HG03378 (cell line): Measurements from ENCODE around the gene RFX3.
"Not testable (repeated sequence)": the region's sequence is repeated elsewhere in the genome, so short reads cannot be mapped to it uniquely, and the experiment has no call there.

Experiments used
- ATAC-seq: cut with Tn5 transposase; IDR thresholded peaks from one replicate; pipeline ENCODE4 v1.9.1; 2021; ENCODE audit warnings: mild to moderate bottlenecking, moderate library complexity; ENCODE audit not compliant: unreplicated experiment

RFX3 gene

DNA sequence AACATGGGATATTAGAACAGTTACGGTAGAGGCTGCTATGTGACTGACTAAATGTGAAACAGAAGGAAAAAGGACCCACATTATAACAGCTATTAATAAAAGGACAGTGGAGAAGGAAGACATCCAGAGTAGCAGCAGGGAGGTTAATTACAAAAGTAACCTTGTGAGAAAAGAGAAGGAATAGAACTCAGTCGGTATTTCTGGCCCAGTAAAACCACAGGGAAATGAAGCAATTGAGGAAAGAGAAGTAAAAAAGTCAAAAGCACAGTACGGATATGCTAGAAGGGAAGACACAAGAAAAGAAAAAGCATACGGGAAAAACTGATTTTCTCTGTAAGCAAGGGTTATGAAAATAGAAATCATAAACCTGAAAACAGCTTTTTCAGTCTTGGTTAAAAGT, 164.7 kb downstream of the RFX3 start:
- no peak for ATAC-seq

DNA sequence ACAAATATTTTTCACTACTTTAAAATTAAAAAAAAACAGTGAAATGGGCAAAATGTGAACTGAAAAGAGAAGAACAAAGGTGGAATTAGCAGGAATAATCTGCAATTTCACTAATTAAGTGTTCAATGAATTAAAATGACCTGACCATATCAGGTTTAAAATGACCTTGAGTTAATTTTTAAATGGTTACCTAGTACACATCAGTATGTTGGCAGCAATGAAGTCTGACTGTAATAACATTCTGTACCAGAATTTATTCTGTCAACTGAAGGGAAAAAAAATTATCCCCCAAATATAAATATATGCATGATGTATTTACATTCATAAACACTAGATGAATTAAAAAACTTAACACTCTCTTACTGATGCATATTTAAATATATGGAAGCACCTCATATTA, 165.6 kb downstream of the RFX3 start:
- ATAC-seq = no peak

DNA sequence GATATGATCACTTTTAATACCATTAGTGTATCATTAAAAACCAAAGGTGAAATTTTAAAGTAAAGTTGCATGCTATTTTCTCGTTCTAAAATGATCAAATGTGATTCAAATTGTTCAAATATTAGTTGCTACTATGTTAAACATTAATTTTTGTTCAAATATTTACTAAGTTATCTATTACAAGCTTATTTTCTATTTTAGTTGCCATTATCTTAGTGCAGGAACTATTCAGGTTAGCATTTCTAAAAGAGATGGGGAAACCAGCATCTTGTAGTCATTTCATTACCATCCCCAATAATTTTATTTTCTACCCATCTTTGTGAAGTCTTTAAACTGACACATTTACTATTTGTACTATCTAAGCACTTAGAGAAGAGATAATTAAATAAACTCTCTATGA, 166.0 kb downstream of the RFX3 start:
- no peak for ATAC-seq

GRCh38 chr9:3359048-3359692, 166.6 kb downstream of the RFX3 start:
- ATAC-seq = no peak

- no peak for ATAC-seq
Measured at GRCh38 chr9:3348169-3348568, 177.6 kb downstream of the RFX3 start.

DNA sequence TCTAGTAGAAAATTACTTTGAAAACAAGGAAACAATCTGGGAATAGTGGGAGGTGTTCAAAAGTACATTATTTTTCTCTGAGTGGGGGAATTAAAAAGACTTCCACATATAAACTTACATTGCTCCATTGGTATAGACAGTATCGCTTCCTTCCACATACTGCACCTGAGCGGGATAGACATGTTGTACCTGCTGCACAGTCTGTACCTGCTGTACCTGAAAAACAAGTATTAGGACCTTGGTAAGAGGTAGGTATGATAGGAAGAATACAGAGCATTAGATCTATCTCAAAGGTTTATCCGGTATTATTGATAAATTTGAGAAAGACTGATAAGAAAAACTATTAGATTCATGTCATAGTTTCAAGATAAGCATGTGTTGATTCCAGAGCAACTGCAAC, 179.3 kb downstream of the RFX3 start:
- ATAC-seq = no peak

DNA sequence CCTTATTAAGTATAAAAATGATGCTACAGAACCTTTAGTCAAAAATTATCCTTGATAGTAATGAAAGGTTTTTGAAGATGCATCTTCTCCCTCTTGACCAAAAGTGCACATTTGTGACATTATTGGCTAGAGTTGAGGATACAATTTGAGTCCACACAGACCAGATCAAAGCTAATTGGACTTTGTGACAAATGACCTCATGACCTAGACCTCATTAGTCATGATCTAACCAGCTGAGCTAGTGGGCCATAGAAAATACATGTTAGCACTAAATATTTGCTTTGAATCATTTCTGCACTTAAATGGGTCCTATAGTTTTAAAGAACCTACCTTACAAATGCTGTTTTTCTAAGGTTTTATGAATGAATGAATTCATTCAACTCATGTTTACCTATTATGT, 182.1 kb downstream of the RFX3 start:
- no peak for ATAC-seq

DNA sequence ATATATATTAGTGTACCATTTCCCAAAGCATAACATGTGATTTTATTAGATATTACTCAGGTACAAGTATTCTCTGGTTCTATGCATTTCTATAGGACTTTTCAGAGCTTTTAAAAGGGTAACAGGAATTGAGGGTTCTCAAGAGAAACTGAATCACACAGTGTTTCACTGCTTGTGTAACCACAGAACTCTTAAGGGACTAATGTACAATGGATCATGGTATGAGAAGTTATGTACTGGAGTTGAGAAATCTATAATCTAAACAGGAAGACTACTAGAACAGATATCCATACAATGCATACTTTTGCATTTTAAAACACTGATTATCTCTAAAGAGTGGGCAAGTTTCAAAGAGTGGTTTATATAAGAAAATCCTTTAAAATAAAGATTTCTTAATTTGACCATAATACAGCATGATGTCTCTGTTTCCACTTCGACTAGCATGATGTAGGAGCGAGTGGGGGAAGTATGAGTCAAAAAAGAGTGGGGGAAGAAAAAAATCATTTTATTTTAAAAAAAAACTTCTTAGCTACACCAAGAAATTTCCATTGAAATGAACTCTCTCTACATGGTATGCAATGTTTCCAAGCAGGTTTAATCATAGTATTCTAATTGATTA, 183.5 kb downstream of the RFX3 start:
- no peak for ATAC-seq

- ATAC-seq = no peak
Measured at GRCh38 chr9:3337515-3338225, 188.1 kb downstream of the RFX3 start.

DNA sequence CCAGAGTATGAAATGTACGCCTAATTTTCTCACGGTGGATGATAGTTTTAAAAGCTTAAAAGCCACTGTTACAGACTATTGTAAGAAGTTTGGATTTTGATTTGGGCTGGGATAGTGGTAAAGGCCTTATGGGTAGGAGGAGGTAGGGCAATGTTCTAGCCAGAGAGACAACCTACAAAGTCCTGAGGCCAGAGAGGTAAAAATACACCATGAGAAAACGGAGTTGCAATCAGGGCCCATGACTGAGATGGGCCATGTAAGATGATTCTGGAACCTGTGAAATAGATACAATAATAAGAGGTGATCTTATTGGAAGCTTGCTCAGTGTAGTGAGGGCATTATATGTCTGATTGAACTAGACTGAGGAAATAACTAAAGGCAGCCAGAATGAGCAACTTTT, 188.8 kb downstream of the RFX3 start:
- no peak for ATAC-seq

DNA sequence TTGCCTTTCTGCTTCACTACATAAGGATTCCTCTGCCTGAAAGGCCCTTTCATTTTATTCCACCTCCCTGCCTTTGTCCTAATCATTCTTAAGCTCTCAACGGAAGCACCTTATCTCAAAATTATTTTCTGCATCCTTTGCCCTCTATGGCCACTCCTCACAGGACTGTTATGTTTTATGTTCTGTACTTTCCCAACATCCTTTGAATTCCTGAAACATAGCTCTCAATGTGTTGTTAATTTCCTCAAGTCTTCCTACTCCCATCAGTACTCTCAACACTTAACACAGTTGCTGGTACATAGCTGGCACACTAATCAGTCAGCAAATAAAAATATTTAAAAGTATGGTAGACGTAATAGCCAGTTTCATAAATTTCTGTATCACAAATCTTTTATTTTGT, 193.0 kb downstream of the RFX3 start:
- ATAC-seq = no peak

GRCh38 chr9:3331801-3332200, 194.0 kb downstream of the RFX3 start:
- ATAC-seq = no peak

- no peak for ATAC-seq
Measured at GRCh38 chr9:3330792-3331420, 194.9 kb downstream of the RFX3 start.

DNA sequence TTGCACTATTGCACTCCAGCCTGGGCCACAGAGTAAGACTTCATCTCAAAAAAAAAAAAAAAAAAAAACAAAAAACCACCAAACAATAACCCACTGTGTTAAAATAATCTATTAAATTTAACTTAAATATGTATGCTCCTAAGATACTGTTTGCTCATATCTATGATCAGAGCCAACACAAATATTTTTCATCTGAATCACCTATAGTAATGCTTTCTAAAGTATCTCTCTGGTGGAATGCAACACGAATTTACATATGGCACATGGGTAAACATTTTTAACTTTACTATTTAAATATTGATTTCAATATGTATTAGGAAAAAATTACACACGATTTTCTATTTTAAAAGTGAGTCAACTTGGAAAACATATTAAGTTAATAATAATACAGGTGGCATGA, 196.4 kb downstream of the RFX3 start:
- ATAC-seq = no peak

GRCh38 chr9:3323714-3324113, 202.1 kb downstream of the RFX3 start:
- ATAC-seq = no peak

DNA sequence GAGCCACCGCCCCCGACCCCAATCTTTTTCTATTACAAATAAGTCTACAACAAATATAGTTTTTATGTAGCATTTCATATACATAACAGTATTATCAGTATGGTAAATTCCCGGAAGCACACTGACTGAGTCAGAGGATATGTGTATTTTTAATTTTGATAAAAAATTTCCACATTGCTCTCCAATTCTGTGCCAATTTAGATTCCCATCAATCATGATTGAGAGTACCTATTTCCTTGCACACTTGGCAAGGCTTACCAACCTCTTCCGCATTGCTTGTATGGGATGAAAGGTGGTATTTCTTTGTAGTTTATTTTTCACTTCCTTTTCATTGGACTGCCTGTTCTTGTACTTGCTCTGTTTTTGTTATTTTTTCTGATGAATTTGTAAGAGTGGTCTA, 204.6 kb downstream of the RFX3 start:
- ATAC-seq = no peak

GRCh38 chr9:3312595-3312994, 213.2 kb downstream of the RFX3 start:
- not testable (repeated sequence) for ATAC-seq

DNA sequence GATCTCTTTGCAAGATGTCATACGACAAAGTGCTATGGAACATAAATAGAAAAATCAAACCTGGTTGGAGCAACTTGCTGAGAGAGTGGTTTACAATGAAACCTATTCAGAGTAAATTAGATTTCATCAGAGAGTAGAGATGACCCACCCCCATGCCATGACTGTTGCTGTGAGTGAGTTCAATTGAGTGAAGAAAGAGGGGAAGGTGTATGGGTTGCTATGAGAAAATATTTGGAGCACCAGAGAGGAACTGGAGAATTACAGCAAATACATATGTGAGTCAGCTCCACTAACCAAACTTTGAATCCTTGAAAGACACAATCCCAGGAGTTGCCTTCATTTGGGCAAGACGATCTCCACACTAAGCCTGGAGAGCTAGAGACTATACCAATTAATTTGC, 217.2 kb downstream of the RFX3 start:
- no peak for ATAC-seq

- ATAC-seq = not testable (repeated sequence)
Measured at GRCh38 chr9:3304388-3304787, 221.4 kb downstream of the RFX3 start.

- peak; percentile 99 for ATAC-seq
Measured at GRCh38 chr9:3299872-3300271, 225.9 kb downstream of the RFX3 start.

DNA sequence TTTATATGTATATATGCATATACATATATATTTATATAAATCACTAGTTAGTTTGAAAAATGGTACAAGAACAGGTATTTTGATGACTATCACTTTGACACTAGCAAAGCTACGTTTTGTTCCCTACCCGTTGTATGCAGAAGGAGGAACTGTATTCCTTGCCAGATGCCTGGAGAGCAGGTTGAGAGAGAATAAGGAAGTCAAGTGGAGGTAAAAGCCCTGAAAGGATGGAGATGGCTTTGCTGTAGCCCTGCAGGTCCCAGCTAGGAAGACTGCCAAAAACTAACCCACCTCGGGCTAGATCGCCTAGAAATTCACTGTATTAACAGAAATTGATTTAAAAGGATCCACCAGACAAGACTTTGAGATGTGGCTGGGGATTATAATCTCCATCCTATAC, 229.3 kb downstream of the RFX3 start:
- ATAC-seq = no peak

GRCh38 chr9:3292311-3292710, 233.5 kb downstream of the RFX3 start:
- ATAC-seq = no peak
